WTC11 (cell line): ENCODE data around the gene ZNF593.

ENCODE experiments used
- CREB1 ChIP-seq: sonication (generic); formaldehyde crosslinking; IDR thresholded peaks from 2 replicates; pipeline ENCODE4 v1.8.0; 2023; ENCODE audit warnings: mild to moderate bottlenecking, missing genetic modification reagents
- NR2C2 ChIP-seq: sonication (generic); formaldehyde crosslinking; IDR thresholded peaks from 2 replicates; pipeline ENCODE4 v1.8.0; 2022; ENCODE audit warnings: mild to moderate bottlenecking, missing genetic modification reagents
- SP1 ChIP-seq: sonication (generic); formaldehyde crosslinking; conservative IDR thresholded peaks from 2 replicates; pipeline ENCODE4 v1.8.1; 2022; ENCODE audit warnings: missing genetic modification reagents
- ZNF263 ChIP-seq: sonication (generic); formaldehyde crosslinking; IDR thresholded peaks from 2 replicates; pipeline ENCODE4 v1.8.1; 2022; ENCODE audit warnings: low read depth, mild to moderate bottlenecking, moderate library complexity, missing genetic modification reagents
- ZSCAN18 ChIP-seq: fragments of 250-450 bp; sonication (Bioruptor Pico); IDR thresholded peaks from 2 replicates; pipeline ENCODE4 v2.1.2; 2022; ENCODE audit warnings: mild to moderate bottlenecking, moderate library complexity
- TF ChIP-seq, protein P1 (sequence below): fragments of 200-600 bp; IDR thresholded peaks from 2 replicates; pipeline ENCODE4 v1.8.0; 2022; ENCODE audit warnings: antibody characterized with exemption

- TF ChIP-seq, protein P1, sequence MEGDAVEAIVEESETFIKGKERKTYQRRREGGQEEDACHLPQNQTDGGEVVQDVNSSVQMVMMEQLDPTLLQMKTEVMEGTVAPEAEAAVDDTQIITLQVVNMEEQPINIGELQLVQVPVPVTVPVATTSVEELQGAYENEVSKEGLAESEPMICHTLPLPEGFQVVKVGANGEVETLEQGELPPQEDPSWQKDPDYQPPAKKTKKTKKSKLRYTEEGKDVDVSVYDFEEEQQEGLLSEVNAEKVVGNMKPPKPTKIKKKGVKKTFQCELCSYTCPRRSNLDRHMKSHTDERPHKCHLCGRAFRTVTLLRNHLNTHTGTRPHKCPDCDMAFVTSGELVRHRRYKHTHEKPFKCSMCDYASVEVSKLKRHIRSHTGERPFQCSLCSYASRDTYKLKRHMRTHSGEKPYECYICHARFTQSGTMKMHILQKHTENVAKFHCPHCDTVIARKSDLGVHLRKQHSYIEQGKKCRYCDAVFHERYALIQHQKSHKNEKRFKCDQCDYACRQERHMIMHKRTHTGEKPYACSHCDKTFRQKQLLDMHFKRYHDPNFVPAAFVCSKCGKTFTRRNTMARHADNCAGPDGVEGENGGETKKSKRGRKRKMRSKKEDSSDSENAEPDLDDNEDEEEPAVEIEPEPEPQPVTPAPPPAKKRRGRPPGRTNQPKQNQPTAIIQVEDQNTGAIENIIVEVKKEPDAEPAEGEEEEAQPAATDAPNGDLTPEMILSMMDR: no peak
- TF ChIP-seq ZNF263 (CRISPR knock-in tag) (no peak), SP1 (CRISPR knock-in tag) (no peak), NR2C2 (CRISPR knock-in tag) (no peak), CREB1 (CRISPR knock-in tag) (no peak), ZSCAN18 (no peak)
Measured at GRCh38 chr1:26156285-26157038, 13.2 kb upstream of the ZNF593 start.
